Midbrain (tissue), 1 donor: Measurements from ENCODE around the gene ZNF428.

ENCODE experiments used
- DNase-seq: peaks from one replicate; lab custom pipeline; 2025; lab: John Stamatoyannopoulos, UW

ZNF428 gene

GRCh38 chr19:43562226-43562697 lies 57.2 kb downstream of the ZNF428 start:
- no peak for DNase-seq

- no peak for DNase-seq
Measured at GRCh38 chr19:43561139-43561970, 58.1 kb downstream of the ZNF428 start.

GRCh38 chr19:43560687-43561086 lies 58.7 kb downstream of the ZNF428 start:
- no peak for DNase-seq
